ENCODE measurements around the gene MRPL4.
"Not testable (repeated sequence)": the region's sequence is repeated elsewhere in the genome, so short reads cannot be mapped to it uniquely, and the experiment has no call there.

Gene MRPL4

DNA sequence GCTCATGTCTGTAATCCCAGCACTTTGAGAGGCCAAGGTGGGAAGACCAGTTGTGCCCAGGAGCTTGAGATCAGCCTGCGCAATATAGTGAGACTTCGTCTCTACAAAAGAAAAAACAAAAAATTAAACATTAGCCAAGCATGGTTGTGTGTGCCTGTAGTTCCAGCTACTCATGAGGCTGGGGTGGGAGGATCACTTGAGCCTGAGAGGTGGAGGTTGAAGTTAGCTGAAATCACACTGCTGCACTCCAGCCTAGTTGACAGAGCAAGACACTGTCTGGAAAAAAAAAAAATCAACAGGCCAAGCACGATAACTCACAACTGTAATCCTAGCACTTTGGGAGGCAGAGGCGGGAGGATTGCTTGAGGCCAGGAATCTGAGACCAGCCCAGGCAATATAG is 17.0 kb upstream of the MRPL4 start:
- H3F3A ChIP-seq (ENCODE audit: insufficient read depth, low read length): peaks cover 8% of the 10 kb centered on the region; the same call in 1 of the 2 replicates
- peak overlapping the region; percentile 98 for H3K27ac ChIP-seq (ENCODE audit: low read depth, low read length, poor library complexity, severe bottlenecking)
- H3K4me3 ChIP-seq (ENCODE audit: low read depth, low read length, poor library complexity, severe bottlenecking): no peak overlapping the region
- no peaks in the 10 kb centered on the region for H4K20me1 ChIP-seq (ENCODE audit: insufficient read depth, low read length)
- no peaks in the 10 kb centered on the region for H3K9me3 ChIP-seq (ENCODE audit: low read length)
- no peak overlapping the region for H2AFZ ChIP-seq (ENCODE audit: low read length)
- H3K4me1 ChIP-seq (ENCODE audit: insufficient read depth, low read length, severe bottlenecking): peaks cover 77% of the 10 kb centered on the region
- no peaks in the 10 kb centered on the region for H3K27me3 ChIP-seq (ENCODE audit: insufficient read depth, low read length)
- H3K36me3 ChIP-seq (ENCODE audit: insufficient read depth, low read length): peaks cover 5% of the 10 kb centered on the region; the same call in 1 of the 2 replicates
- H3K4me2 ChIP-seq (ENCODE audit: low read length): peak overlapping the region; percentile 14; the same call in 1 of the 2 replicates
- H3K79me2 ChIP-seq (ENCODE audit: insufficient read depth, low read length): peaks cover 13% of the 10 kb centered on the region
- H3K9ac ChIP-seq (ENCODE audit: low read length): peak overlapping the region; percentile 20; the same call in 1 of the 2 replicates
- TF ChIP-seq, protein P1, sequence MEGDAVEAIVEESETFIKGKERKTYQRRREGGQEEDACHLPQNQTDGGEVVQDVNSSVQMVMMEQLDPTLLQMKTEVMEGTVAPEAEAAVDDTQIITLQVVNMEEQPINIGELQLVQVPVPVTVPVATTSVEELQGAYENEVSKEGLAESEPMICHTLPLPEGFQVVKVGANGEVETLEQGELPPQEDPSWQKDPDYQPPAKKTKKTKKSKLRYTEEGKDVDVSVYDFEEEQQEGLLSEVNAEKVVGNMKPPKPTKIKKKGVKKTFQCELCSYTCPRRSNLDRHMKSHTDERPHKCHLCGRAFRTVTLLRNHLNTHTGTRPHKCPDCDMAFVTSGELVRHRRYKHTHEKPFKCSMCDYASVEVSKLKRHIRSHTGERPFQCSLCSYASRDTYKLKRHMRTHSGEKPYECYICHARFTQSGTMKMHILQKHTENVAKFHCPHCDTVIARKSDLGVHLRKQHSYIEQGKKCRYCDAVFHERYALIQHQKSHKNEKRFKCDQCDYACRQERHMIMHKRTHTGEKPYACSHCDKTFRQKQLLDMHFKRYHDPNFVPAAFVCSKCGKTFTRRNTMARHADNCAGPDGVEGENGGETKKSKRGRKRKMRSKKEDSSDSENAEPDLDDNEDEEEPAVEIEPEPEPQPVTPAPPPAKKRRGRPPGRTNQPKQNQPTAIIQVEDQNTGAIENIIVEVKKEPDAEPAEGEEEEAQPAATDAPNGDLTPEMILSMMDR (IDR thresholded peaks at IDR 0.05; ENCODE audit: low read length): no peak
- no peak for TF ChIP-seq EZH2 (IDR thresholded peaks at IDR 0.05; ENCODE audit: borderline replicate concordance, low read length)
- H3K9me2 ChIP-seq (ENCODE audit: low read depth, low read length): no peaks in the 10 kb centered on the region

DNA sequence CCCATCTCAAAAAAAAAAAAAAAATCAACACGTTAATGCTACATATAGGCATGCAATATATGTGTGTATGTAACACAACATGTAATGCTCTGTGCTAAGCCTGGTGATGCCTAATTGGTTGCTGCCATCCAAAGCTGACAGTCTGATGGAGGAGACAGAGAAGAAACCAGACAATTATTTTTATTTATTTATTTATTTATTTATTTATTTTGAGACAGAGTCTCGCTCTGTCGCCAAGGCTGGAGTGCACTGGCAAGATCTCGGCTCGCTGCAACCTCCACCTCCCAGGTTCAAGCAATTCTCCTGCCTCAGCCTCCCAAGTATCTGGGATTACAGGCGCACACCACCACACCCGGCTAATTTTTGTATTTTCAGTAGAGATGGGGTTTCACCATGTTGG is 16.6 kb upstream of the MRPL4 start:
- H3F3A ChIP-seq (ENCODE audit: insufficient read depth, low read length); H3K9me3 ChIP-seq (ENCODE audit: low read length); H2AFZ ChIP-seq (ENCODE audit: low read length); H3K9me2 ChIP-seq (ENCODE audit: low read depth, low read length); H3K27me3 ChIP-seq (ENCODE audit: insufficient read depth, low read length); H3K79me2 ChIP-seq (ENCODE audit: insufficient read depth, low read length); H3K36me3 ChIP-seq (ENCODE audit: insufficient read depth, low read length); H4K20me1 ChIP-seq (ENCODE audit: insufficient read depth, low read length): not testable (repeated sequence)
- peak overlapping the region; percentile 67 for H3K4me2 ChIP-seq (ENCODE audit: low read length)
- peak overlapping the region; percentile 59 for H3K9ac ChIP-seq (ENCODE audit: low read length)
- H3K4me3 ChIP-seq (ENCODE audit: low read depth, low read length, poor library complexity, severe bottlenecking): peak overlapping the region; percentile 38
- peak overlapping the region; percentile 98 for H3K27ac ChIP-seq (ENCODE audit: low read depth, low read length, poor library complexity, severe bottlenecking)
- H3K4me1 ChIP-seq (ENCODE audit: insufficient read depth, low read length, severe bottlenecking): peaks cover 81% of the 10 kb centered on the region

DNA sequence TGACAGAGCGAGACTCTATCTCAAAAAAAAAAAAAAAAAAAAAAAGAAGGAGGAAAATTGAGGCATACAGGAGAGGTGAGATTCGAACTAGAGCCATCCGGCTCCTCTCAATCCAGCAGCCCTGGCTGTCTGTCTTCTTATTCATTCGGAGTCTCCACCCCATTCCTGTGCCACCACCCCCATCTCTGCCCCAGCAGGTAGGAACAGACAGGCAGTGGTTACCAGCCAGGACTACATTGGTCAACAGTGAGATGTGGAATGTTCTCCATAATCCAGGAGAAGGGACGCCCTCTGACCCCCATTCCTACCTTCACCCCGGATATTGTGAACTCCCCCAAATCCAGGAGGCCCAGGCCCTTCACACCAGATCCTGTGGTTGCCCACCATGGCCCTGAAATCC is 14.3 kb upstream of the MRPL4 start:
- Histone ChIP-seq H3K4me2 (ENCODE audit: low read length) (no peak overlapping the region; the same call in 1 of the 2 replicates), H3K4me1 (ENCODE audit: insufficient read depth, low read length, severe bottlenecking) (peaks cover 89% of the 10 kb centered on the region), H3K79me2 (ENCODE audit: insufficient read depth, low read length) (no peaks in the 10 kb centered on the region), H2AFZ (ENCODE audit: low read length) (no peak overlapping the region), H3K9ac (ENCODE audit: low read length) (peak overlapping the region; percentile 7; the same call in 1 of the 2 replicates), H3K9me3 (ENCODE audit: low read length) (no peaks in the 10 kb centered on the region), H3K27ac (ENCODE audit: low read depth, low read length, poor library complexity, severe bottlenecking) (peak overlapping the region; percentile 98), H4K20me1 (ENCODE audit: insufficient read depth, low read length) (no peaks in the 10 kb centered on the region), H3K4me3 (ENCODE audit: low read depth, low read length, poor library complexity, severe bottlenecking) (no peak overlapping the region), H3K36me3 (ENCODE audit: insufficient read depth, low read length) (no peaks in the 10 kb centered on the region), H3K27me3 (ENCODE audit: insufficient read depth, low read length) (no peaks in the 10 kb centered on the region), H3K9me2 (ENCODE audit: low read depth, low read length) (no peaks in the 10 kb centered on the region), H3F3A (ENCODE audit: insufficient read depth, low read length) (0 out of 2 replicates have a peak, but pooled peaks cover 4% of the 10 kb centered on the region)
- TF ChIP-seq EZH2 (IDR thresholded peaks at IDR 0.05; ENCODE audit: borderline replicate concordance, low read length): no peak
- TF ChIP-seq, protein P1 (IDR thresholded peaks at IDR 0.05; ENCODE audit: low read length): no peak

DNA sequence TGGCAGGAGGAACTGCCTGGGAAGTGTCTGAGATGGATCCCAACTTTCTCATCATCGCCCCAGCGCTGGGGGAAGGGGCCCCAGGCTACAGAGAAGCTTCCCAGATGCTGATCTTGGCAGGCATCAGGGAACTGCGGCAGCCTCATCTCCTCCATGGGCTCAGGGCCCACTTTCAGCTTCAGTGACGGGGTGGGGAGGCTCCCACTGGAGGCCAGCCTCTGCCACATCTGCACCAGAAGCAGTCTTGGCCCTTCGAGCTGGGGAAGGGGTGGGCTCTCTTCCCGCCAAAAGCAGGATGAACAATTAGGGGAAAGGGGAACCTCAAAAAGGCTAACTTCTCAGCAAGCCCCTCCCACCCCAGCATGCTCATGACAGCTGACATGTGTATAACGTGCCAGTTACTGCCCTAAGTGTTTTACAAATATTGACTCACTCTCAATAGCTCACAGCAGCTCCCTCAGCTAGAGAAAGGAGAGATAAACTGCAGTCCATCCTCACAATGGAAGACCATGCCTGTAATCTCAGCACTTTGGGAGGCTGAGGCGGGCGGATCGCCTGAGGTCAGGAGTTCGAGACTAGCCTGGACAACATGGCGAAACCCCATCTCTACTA is 13.7 kb upstream of the MRPL4 start:
- Histone ChIP-seq H3K9ac (ENCODE audit: low read length) (peak overlapping the region; percentile 7; the same call in 1 of the 2 replicates), H3K4me2 (ENCODE audit: low read length) (no peak overlapping the region; the same call in 1 of the 2 replicates), H3K9me2 (ENCODE audit: low read depth, low read length) (no peaks in the 10 kb centered on the region), H3F3A (ENCODE audit: insufficient read depth, low read length) (0 out of 2 replicates have a peak, but pooled peaks cover 4% of the 10 kb centered on the region), H3K79me2 (ENCODE audit: insufficient read depth, low read length) (no peaks in the 10 kb centered on the region), H2AFZ (ENCODE audit: low read length) (no peak overlapping the region), H3K4me1 (ENCODE audit: insufficient read depth, low read length, severe bottlenecking) (peaks cover 92% of the 10 kb centered on the region), H3K27me3 (ENCODE audit: insufficient read depth, low read length) (no peaks in the 10 kb centered on the region), H4K20me1 (ENCODE audit: insufficient read depth, low read length) (no peaks in the 10 kb centered on the region), H3K4me3 (ENCODE audit: low read depth, low read length, poor library complexity, severe bottlenecking) (no peak overlapping the region), H3K27ac (ENCODE audit: low read depth, low read length, poor library complexity, severe bottlenecking) (peak overlapping the region; percentile 98), H3K36me3 (ENCODE audit: insufficient read depth, low read length) (no peaks in the 10 kb centered on the region), H3K9me3 (ENCODE audit: low read length) (no peaks in the 10 kb centered on the region)
- no peak for TF ChIP-seq EZH2 (IDR thresholded peaks at IDR 0.05; ENCODE audit: borderline replicate concordance, low read length)
- TF ChIP-seq, protein P1 (IDR thresholded peaks at IDR 0.05; ENCODE audit: low read length): no peak

DNA sequence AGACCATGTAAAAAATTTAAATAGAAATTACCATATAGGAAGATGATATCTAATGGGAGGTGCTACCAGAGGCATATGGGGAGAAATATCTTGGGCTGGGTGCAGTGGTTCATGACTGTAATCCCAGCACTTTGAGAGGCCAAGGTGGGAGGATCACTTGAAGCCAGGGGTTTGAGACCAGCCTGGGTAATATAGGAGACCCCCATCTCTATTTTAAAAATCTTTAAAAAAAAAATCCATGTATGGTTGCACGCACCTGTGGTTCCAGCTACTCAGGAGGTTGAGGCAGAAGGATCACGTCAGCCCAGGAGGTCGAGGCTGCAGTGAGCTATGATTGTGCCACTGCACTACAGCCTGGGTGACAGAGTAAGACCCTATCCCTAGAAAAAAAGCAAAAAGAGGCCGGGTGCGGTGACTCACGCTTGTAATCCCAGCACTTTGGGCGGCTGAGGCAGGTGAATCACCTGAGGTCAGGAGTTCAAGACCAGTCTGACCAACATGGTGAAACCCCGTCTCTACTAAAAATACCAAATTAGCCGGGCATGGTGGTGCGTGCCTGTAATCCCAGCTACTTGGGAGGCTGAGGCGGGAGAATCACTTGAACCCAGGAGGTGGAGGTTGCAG is 10.1 kb upstream of the MRPL4 start:
- H3K27me3 ChIP-seq (ENCODE audit: insufficient read depth, low read length); H3K79me2 ChIP-seq (ENCODE audit: insufficient read depth, low read length); H3K36me3 ChIP-seq (ENCODE audit: insufficient read depth, low read length); H3K9me3 ChIP-seq (ENCODE audit: low read length); H3F3A ChIP-seq (ENCODE audit: insufficient read depth, low read length); H3K9me2 ChIP-seq (ENCODE audit: low read depth, low read length); H2AFZ ChIP-seq (ENCODE audit: low read length); H4K20me1 ChIP-seq (ENCODE audit: insufficient read depth, low read length): not testable (repeated sequence)
- Histone ChIP-seq H3K4me2 (ENCODE audit: low read length) (peak overlapping the region; percentile 51), H3K27ac (ENCODE audit: low read depth, low read length, poor library complexity, severe bottlenecking) (peak overlapping the region; percentile 98), H3K4me3 (ENCODE audit: low read depth, low read length, poor library complexity, severe bottlenecking) (peak overlapping the region; percentile 43), H3K4me1 (ENCODE audit: insufficient read depth, low read length, severe bottlenecking) (peaks cover 96% of the 10 kb centered on the region), H3K9ac (ENCODE audit: low read length) (peak overlapping the region; percentile 61)

All from OCI-LY1 (cell line).